ENCODE measurements around the gene PRKAR1B.

- TF ChIP-seq EP300 (IDR thresholded peaks at IDR 0.05) (no peak), CTCF (IDR thresholded peaks at IDR 0.05) (no peak)
Observed at GRCh38 chr7:681551-682307, 45.4 kb downstream of the PRKAR1B start.

Measured in stomach (tissue), 4 donors.